Dendritic cell treated with granulocyte-macrophage colony-stimulating factor and Interleukin-4, amounts not matched to agents 40 ng/mL and 50 ng/mL, for 4 days (primary cell): ENCODE data around the gene KRTAP4-6.
"Not testable (repeated sequence)": the region's sequence is repeated elsewhere in the genome, so short reads cannot be mapped to it uniquely, and the experiment has no call there.

Experiments
- H3K27ac Mint-ChIP-seq: one replicate; pipeline ENCODE4 v1.8.0; 2022; ENCODE audit warnings: mild to moderate bottlenecking, mixed read lengths
- H3K27me3 Mint-ChIP-seq: one replicate; pipeline ENCODE4 v1.8.0; 2022; ENCODE audit warnings: mild to moderate bottlenecking, mixed read lengths
- H3K36me3 Mint-ChIP-seq: one replicate; pipeline ENCODE4 v1.8.0; 2022; ENCODE audit warnings: low read depth, mixed read lengths
- H3K4me1 Mint-ChIP-seq: one replicate; pipeline ENCODE4 v1.8.0; 2022; ENCODE audit warnings: low read depth, mixed read lengths
- H3K4me3 Mint-ChIP-seq: one replicate; pipeline ENCODE4 v1.8.0; 2022; ENCODE audit warnings: mild to moderate bottlenecking, moderate library complexity, mixed read lengths
- H3K9me3 Mint-ChIP-seq: one replicate; pipeline ENCODE4 v1.8.0; 2022; ENCODE audit warnings: mixed read lengths
- intact Hi-C: fragments of 100-400 bp; cut with micrococcal nuclease; formaldehyde crosslinking; loops from one replicate; pipeline ENCODE4 v1.15.0; 2022

KRTAP4-6 gene

DNA sequence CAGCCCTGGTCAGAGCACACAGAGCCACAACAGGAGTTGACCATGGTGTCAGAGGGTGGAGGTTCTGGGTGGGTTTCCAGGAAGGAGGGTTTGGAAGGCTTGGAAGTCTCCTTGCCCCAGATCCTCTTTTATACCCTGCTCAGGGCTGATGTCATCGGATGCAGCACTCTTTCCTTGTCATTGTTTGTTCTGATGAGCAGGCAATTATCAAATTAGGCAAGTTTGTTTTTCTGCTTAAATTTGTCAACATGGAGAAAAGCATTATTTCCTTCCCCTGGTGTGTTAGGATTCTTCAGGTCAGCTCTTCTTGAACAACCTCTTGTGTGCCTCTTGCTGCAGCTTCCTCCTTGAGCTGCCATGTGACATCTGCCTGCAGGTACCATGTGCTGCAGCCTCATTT is 20.3 kb upstream of the KRTAP4-6 start, which contains the start of gene KRTAP4-4:
KRTAP4-4 (minus strand) TSS at position 101 of the 400 bp plus-strand sequence; CDS start at position 44, 57 bp downstream.
- Mint-ChIP-seq H3K9me3 (no peaks in the 10 kb centered on the region), H3K36me3 (no peaks in the 10 kb centered on the region), H3K4me1 (peaks cover 6% of the 10 kb centered on the region), H3K27ac (no peak within 1 kb of the TSS), H3K27me3 (peaks cover 6% of the 10 kb centered on the region), H3K4me3 (no peak within 1 kb of the TSS)
- intact Hi-C loops, result no loop called here

DNA sequence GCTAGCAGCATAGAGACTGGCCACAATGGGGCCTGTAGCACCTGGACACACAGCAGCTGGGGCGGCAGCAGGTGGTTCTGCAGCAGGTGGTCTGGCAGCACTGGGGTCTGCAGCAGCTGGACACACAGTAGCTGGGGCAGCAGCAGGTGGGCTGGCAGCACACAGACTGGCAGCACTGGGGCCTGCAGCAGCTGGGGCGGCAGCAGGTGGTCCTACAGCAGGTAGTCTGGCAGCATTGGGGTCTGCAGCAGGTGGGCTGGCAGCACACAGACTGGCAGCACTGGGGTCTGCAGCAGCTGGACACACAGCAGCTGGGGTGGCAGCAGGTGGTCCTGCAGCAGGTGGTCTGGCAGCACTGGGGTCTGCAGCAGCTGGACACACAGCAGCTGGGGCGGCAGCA is 19.8 kb upstream of the KRTAP4-6 start:
- H3K9me3 Mint-ChIP-seq, intact Hi-C loops, H3K36me3 Mint-ChIP-seq, H3K4me1 Mint-ChIP-seq, H3K4me3 Mint-ChIP-seq, H3K27ac Mint-ChIP-seq, H3K27me3 Mint-ChIP-seq: not testable (repeated sequence)

DNA sequence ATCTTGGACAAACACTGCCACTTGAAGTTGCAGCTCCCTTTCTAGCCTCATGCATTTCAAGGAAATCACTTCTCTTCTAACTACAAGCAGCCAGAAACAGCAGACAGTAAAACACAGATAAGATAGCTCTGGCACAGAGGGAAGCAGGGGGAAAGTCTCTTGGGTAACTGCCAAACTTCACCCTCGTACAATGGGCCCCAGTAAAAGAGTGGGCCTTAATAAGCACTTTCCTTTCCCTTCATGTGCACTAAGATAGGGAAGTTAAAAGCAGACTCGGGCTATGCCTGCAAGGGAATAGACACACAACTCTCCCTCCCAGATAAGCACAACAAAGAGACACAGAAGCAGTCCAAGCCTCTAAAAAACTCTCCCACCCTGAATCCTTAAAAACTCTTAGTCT is 13.5 kb upstream of the KRTAP4-6 start:
- H3K27me3 Mint-ChIP-seq, result peaks cover 7% of the 10 kb centered on the region
- H3K4me1 Mint-ChIP-seq, result peaks cover 18% of the 10 kb centered on the region
- H3K36me3 Mint-ChIP-seq, result no peaks in the 10 kb centered on the region
- H3K27ac Mint-ChIP-seq, result no peak overlapping the region
- no peak overlapping the region for H3K4me3 Mint-ChIP-seq
- no peaks in the 10 kb centered on the region for H3K9me3 Mint-ChIP-seq
- intact Hi-C loops, result no loop called here

DNA sequence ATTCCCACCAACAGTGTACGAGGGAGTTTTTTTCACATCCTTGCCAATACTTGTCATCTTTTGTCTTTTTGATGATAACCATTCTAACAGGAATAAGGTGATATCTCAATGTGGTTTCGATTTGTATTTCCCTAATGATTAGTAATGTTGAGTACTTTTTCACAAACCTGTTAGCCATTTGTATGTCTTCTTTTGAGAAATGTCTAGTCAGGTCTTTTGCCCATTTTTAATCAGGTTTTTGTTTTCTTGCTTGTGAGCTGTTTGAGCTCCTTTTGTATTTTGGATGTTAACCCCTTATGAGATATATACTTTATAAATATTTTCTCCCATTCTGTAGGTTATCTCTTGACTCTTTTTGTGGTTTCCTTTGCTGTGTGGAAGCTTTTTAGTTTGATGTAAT is 11.2 kb upstream of the KRTAP4-6 start:
- intact Hi-C loops, result no loop called here
- Mint-ChIP-seq H3K4me1 (peaks cover 12% of the 10 kb centered on the region), H3K9me3 (no peaks in the 10 kb centered on the region), H3K4me3 (no peak overlapping the region), H3K36me3 (no peaks in the 10 kb centered on the region), H3K27ac (no peak overlapping the region), H3K27me3 (peaks cover 7% of the 10 kb centered on the region)

DNA sequence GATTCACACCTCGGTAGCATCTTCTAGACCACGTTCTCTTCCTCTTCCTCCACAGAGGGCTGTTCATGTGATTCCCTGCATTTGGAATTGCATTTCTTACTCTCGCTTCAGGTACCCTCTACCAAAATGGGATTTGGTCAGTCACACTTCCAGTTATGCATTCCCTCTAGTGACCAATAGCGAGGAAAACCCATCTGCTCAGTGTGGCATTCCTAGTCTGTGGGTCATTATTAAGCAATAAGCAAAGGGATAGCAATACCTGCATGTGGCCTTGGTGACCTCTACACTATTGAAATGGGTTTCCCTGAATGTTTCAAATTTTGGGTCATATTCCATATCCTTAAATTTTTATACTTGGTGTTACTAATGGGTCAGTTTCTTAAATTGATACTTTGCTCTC is 9.7 kb upstream of the KRTAP4-6 start:
- Mint-ChIP-seq H3K4me1 (peaks cover 12% of the 10 kb centered on the region), H3K27me3 (peaks cover 7% of the 10 kb centered on the region), H3K36me3 (no peaks in the 10 kb centered on the region), H3K4me3 (no peak overlapping the region), H3K9me3 (no peaks in the 10 kb centered on the region), H3K27ac (no peak overlapping the region)
- intact Hi-C loops, result no loop called here

DNA sequence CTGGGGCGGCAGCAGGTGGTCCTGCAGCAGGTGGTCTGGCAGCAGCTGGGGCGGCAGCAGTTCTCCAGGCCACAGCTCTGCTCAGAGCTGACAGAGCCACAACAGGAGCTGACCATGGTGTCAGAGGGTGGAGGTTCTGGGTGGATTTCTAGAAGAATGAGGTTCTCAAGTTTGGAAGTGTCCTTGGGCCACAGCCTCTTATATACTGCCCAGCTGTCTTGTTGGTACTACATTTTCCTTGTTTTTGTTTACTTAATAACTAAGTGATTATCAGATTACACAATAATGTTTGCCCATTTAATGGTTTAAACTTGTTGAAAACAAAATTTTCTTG is 9.3 kb upstream of the KRTAP4-6 start, which contains the start of gene KRTAP4-5:
KRTAP4-5 (minus strand) TSS at position 174 of the 334 bp plus-strand sequence; CDS start at position 116, 58 bp downstream.
- H3K9me3 Mint-ChIP-seq, result no peaks in the 10 kb centered on the region
- intact Hi-C loops, result no loop called here
- H3K27me3 Mint-ChIP-seq, result peaks cover 7% of the 10 kb centered on the region
- no peak within 1 kb of the TSS for H3K4me3 Mint-ChIP-seq
- H3K4me1 Mint-ChIP-seq, result peaks cover 12% of the 10 kb centered on the region
- no peak within 1 kb of the TSS for H3K27ac Mint-ChIP-seq
- no peaks in the 10 kb centered on the region for H3K36me3 Mint-ChIP-seq

DNA sequence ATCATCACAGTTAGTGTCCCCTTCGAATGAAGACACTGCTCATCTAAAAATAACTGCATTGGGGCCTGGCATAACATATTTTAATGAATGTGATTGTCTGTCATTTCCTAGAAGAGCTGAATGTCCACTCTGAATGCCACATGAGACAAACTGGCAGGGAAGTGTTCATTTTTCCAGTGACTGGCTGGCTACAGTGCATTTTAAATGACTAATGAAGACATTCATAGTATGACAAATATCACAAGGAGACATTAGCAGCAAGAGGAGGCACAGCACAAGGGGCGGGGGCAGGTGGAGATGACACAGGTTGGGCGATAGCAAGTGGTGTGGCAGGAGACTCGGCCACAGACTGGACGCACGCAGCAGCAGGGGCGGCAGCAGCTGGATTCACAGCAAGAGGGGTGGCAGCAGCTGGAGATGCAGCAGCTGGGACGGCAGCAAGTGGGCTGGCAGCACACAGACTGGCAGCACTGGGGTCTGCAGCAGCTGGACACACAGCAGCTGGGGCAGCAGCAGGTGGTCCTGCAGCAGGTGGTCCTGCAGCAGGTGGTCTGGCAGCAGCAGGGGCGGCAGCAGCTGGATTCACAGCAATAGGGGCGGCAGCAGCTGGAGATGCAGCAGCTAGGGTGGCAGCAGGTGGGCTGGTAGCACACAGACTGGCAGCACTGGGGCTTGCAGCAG is 8.8 kb upstream of the KRTAP4-6 start:
- H3K36me3 Mint-ChIP-seq, H3K9me3 Mint-ChIP-seq, H3K27me3 Mint-ChIP-seq, H3K4me3 Mint-ChIP-seq, H3K4me1 Mint-ChIP-seq, H3K27ac Mint-ChIP-seq, intact Hi-C loops: not testable (repeated sequence)

DNA sequence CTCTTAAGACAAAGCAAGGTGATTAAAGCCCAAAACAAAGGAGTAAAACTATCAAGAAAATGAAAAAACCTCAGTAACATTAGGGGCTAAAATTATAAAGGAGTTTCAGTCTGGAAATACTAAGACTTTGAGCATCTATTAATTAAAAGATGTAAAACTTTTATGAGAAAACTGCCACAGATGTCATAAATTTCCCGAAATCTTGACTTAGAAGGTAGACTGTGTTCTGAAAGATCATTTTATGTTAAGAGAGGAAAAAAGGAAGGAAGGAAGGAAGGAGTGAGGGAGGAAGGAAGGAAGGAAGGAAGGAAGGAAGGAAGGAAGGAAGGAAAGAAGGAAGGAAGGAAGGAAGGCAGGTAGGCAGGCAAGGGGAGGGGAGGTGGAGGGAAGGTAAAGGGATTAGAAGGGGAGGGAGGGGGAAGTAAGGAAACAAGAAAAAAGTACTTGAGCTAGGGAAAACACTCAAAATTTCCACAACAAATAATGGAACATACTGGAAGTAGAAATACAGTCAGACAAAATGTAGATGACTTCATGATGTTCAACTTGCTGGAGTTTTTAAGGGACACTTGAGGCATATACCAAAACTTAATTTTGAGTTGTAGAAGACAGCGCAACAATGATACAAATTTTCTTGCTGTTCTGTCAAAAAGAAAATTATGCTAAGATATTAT is 7.3 kb upstream of the KRTAP4-6 start:
- no peaks in the 10 kb centered on the region for H3K36me3 Mint-ChIP-seq
- peaks cover 17% of the 10 kb centered on the region for H3K9me3 Mint-ChIP-seq
- H3K27ac Mint-ChIP-seq, result no peak overlapping the region
- no peak overlapping the region for H3K4me3 Mint-ChIP-seq
- intact Hi-C loops, result no loop called here
- no peaks in the 10 kb centered on the region for H3K4me1 Mint-ChIP-seq
- H3K27me3 Mint-ChIP-seq, result peaks cover 7% of the 10 kb centered on the region

DNA sequence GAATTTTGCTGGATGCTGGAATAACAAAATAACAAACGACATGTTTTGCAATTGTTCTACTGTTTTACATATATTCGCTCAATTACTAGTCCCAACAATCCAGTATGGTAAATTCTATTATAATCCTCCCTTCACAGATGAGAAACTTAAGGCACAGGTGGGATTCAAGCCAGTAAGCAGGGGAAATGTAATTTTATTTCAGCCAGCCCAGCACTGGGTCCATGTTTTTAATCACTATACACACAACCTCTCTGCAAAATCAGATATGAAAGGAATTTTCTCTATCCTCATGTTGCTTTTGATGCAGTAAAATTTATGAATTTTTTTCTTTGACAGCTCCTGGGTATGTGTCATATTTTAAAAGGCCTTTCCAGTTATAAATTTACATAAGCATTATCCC is 4.9 kb upstream of the KRTAP4-6 start:
- intact Hi-C loops, result no loop called here
- no peaks in the 10 kb centered on the region for H3K36me3 Mint-ChIP-seq
- H3K4me3 Mint-ChIP-seq, result no peak overlapping the region
- peaks cover 33% of the 10 kb centered on the region for H3K9me3 Mint-ChIP-seq
- H3K27ac Mint-ChIP-seq, result no peak overlapping the region
- H3K27me3 Mint-ChIP-seq, result peaks cover 7% of the 10 kb centered on the region
- peaks cover 5% of the 10 kb centered on the region for H3K4me1 Mint-ChIP-seq

DNA sequence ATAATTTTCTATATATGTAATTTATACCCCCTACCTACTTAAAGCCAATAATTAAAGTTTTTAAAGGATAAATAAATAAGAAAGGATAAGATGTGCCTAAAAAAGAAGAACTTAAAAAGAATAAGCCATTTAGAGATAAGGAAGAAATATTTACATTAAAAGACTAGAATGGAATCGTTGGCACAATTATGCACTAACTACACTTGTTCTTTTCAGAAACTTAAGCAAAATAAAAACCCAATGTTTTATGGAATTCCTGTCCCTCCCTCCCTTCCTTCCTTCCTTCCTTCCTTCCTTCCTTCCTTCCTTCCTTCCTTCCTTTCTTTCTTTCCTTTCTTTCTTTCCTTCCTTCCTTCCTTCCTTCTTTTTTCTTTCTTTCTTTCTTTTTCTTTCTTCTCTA is 4.5 kb upstream of the KRTAP4-6 start:
- Mint-ChIP-seq H3K36me3 (no peaks in the 10 kb centered on the region), H3K4me1 (peaks cover 5% of the 10 kb centered on the region), H3K4me3 (no peak overlapping the region), H3K27me3 (peaks cover 7% of the 10 kb centered on the region), H3K9me3 (peaks cover 37% of the 10 kb centered on the region), H3K27ac (no peak overlapping the region)
- intact Hi-C loops, result no loop called here

DNA sequence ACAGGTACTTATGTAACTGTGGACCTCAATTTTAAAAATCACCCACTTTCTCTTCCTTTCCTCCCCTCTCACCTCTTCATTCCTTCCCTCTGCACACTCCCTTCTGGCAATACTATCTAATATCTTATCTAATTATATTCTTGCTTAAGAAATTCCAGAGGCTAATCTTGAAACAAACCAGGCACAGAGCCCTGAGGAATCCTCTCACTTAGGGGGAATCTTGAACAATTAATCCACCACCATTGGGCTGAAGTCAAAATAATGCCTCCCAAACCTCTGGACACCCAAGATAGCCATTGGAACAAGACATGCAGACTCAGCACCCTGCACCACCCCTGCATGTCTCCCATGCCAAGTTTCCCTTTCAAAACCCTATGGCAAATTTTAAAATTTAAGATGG is 1.0 kb upstream of the KRTAP4-6 start:
- peaks cover 3% of the 10 kb centered on the region for H3K27me3 Mint-ChIP-seq

DNA sequence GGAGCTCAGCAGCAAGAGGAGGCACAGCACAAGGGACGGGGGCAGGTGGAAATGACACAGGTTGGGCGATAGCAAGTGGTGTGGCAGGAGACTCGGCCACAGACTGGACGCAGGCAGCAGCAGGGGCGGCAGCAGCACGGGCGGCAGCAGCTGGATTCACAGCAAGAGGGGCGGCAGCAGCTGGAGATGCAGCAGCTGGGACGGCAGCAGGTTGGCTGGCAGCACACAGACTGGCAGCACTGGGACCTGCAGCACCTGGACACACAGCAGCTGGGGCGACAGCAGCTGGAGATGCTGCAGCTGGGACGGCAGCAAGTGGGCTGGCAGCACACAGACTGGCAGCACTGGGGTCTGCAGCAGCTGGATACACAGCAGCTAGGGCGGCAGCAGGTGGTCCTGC is 479 bp downstream of the KRTAP4-6 start:
- H3K4me1 Mint-ChIP-seq, H3K27ac Mint-ChIP-seq, H3K4me3 Mint-ChIP-seq, H3K27me3 Mint-ChIP-seq, H3K36me3 Mint-ChIP-seq, intact Hi-C loops: not testable (repeated sequence)
- peaks cover 55% of the 10 kb centered on the region for H3K9me3 Mint-ChIP-seq

More for the DNA sequence above, 1.0 kb upstream of the KRTAP4-6 start:
- Mint-ChIP-seq H3K4me3 (no peak overlapping the region), H3K9me3 (peaks cover 55% of the 10 kb centered on the region), H3K4me1 (peaks cover 5% of the 10 kb centered on the region), H3K27ac (no peak overlapping the region), H3K36me3 (no peaks in the 10 kb centered on the region)
- intact Hi-C loops, result no loop called here

DNA sequence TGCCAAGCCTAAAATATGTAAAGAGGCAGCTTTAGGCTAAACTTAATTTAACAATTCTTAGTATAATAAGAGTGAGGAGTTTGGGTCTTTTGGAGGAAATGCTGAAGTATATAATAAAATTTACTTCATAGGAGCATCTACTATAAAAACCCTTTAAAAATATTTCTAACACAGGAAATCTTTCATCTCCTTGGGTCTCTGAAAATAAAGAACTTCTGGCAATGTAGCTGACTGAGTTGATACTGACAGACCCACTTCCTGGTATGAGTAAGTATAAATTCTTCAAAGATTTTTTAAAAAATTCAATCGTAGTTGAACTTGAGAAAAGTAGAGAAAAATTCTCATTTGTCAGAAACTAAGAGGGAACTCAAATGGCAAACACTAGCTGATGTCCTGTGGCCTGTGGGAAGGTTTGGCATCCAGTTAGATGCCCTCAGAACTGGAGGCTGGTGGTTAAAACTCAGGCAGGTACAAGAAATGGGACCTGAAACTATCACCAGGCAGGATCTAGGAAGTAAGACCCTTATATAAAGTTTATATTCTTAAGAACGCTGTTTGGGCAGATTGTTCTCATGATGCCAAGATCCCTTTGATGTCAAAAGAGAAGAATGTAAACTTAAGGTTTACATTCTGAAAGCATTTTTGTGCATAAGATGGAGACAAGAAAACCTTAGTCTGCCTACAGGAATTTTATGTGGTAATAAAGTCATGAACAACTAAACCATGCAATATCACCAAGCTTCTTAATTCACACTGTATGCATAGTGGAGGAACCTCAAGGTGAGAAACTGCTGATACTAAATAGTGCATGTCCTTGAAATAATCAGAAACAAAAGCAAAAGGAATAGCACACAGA is 6.2 kb downstream of the KRTAP4-6 start:
- intact Hi-C loops, result no loop called here
- H3K36me3 Mint-ChIP-seq, result no peaks in the 10 kb centered on the region
- H3K9me3 Mint-ChIP-seq, result peaks cover 10% of the 10 kb centered on the region
- peaks cover 11% of the 10 kb centered on the region for H3K4me1 Mint-ChIP-seq
- no peak overlapping the region for H3K27ac Mint-ChIP-seq
- H3K4me3 Mint-ChIP-seq, result no peak overlapping the region
- H3K27me3 Mint-ChIP-seq, result no peaks in the 10 kb centered on the region

DNA sequence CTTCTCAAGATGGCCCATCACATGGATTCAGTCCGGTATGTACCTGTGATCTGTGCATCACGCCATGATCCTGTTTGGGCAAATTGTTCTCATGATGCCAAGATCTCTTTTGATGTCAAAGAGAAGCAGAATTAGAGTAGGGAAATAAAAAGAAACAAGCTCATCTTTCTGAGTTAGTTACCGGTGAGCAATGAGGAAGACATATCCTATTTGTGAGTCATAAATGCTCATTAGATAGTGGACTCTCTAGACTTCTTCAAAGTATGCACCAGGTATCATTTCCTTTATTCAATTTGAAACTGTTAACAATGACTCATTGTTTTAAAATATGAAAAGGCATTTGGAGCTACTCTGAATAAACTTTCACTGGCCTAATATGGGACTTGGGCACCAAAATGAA is 8.4 kb downstream of the KRTAP4-6 start:
- Mint-ChIP-seq H3K27me3 (no peaks in the 10 kb centered on the region), H3K4me3 (no peak overlapping the region), H3K4me1 (peaks cover 11% of the 10 kb centered on the region), H3K27ac (no peak overlapping the region), H3K9me3 (no peaks in the 10 kb centered on the region), H3K36me3 (no peaks in the 10 kb centered on the region)
- intact Hi-C loops, result no loop called here
